H9 (cell line): Measurements from ENCODE around the gene TFAP2D. TPM values are rescaled to one million over a fixed set of nuclear protein-coding genes. Genes with fewer than 3 reads are reported as not detected.

Source experiments
- DNase-seq: peaks from one replicate; pipeline ENCODE4 v3.0.0-alpha.2; 2017
- H2AFZ ChIP-seq: one replicate; pipeline ENCODE4 v1.6.1; 2013; ENCODE audit warnings: mild to moderate bottlenecking, low read length, control low read depth, moderate library complexity
- H2AK5ac ChIP-seq: 2 replicates; pipeline ENCODE4 v1.6.1; 2013; ENCODE audit warnings: low read length, control low read depth, mixed read lengths; ENCODE audit not compliant: insufficient read length
- H2BK120ac ChIP-seq: one replicate; pipeline ENCODE4 v1.6.1; 2013; ENCODE audit warnings: low read depth, mild to moderate bottlenecking, low read length, control low read depth, inconsistent platforms; ENCODE audit not compliant: poor library complexity, severe bottlenecking
- H2BK12ac ChIP-seq: 2 replicates; pipeline ENCODE4 v1.6.1; 2013; ENCODE audit warnings: low read length, control low read depth, mixed read lengths, low read depth; ENCODE audit not compliant: insufficient read length
- H2BK15ac ChIP-seq: 2 replicates; pipeline ENCODE4 v1.6.1; 2013; ENCODE audit warnings: low read depth, low read length, control low read depth
- H2BK20ac ChIP-seq: one replicate; pipeline ENCODE4 v1.6.1; 2013; ENCODE audit warnings: low read depth, mild to moderate bottlenecking, low read length, control low read depth, inconsistent platforms; ENCODE audit not compliant: poor library complexity, severe bottlenecking
- H2BK5ac ChIP-seq: 2 replicates; pipeline ENCODE4 v1.6.1; 2013; ENCODE audit warnings: low read length, control low read depth, mixed read lengths; ENCODE audit not compliant: insufficient read length
- H3K14ac ChIP-seq: 2 replicates; pipeline ENCODE4 v1.6.1; 2013; ENCODE audit warnings: low read length, control low read depth; ENCODE audit not compliant: insufficient read depth
- H3K18ac ChIP-seq: 2 replicates; pipeline ENCODE4 v1.6.1; 2013; ENCODE audit warnings: low read depth, mild to moderate bottlenecking, mixed read lengths, low read length, control low read depth; ENCODE audit not compliant: insufficient read length
- H3K23ac ChIP-seq: 2 replicates; pipeline ENCODE4 v1.6.1; 2013; ENCODE audit warnings: low read length, control low read depth, mixed read lengths, low read depth; ENCODE audit not compliant: insufficient read length
- H3K23me2 ChIP-seq: 2 replicates; pipeline ENCODE4 v1.6.1; 2013; ENCODE audit warnings: low read depth, mild to moderate bottlenecking, mixed read lengths, low read length, control low read depth; ENCODE audit not compliant: insufficient read length, poor library complexity, severe bottlenecking
- H3K27ac ChIP-seq: 2 replicates; pipeline ENCODE4 v1.5.1; 2013; ENCODE audit warnings: low read length, control low read depth, mixed read lengths, low read depth; ENCODE audit not compliant: insufficient read length
- H3K27me3 ChIP-seq: 2 replicates; pipeline ENCODE4 v1.6.1; 2013; ENCODE audit warnings: low read length, control low read depth, inconsistent platforms; ENCODE audit not compliant: insufficient read depth
- H3K4ac ChIP-seq: 2 replicates; pipeline ENCODE4 v1.6.1; 2013; ENCODE audit warnings: low read depth, mild to moderate bottlenecking, control low read depth, inconsistent platforms, low read length, moderate library complexity
- H3K4me1 ChIP-seq: 2 replicates; pipeline ENCODE4 v1.6.1; 2013; ENCODE audit warnings: low read length, control low read depth, inconsistent platforms; ENCODE audit not compliant: insufficient read depth
- H3K4me2 ChIP-seq: 2 replicates; pipeline ENCODE4 v1.6.1; 2013; ENCODE audit warnings: low read length, control low read depth, mixed read lengths; ENCODE audit not compliant: insufficient read length, insufficient read depth
- H3K56ac ChIP-seq: 2 replicates; pipeline ENCODE4 v1.6.1; 2013; ENCODE audit warnings: low read depth, mild to moderate bottlenecking, mixed read lengths, low read length, control low read depth; ENCODE audit not compliant: insufficient read length
- H3K79me1 ChIP-seq: 2 replicates; pipeline ENCODE4 v1.6.1; 2013; ENCODE audit warnings: low read depth, mild to moderate bottlenecking, moderate library complexity, low read length, control low read depth, inconsistent platforms; ENCODE audit not compliant: insufficient read depth, poor library complexity, severe bottlenecking
- H3K79me2 ChIP-seq: 2 replicates; pipeline ENCODE4 v1.6.1; 2013; ENCODE audit warnings: low read length, control low read depth, inconsistent platforms; ENCODE audit not compliant: insufficient read depth
- H3K9ac ChIP-seq: 2 replicates; pipeline ENCODE4 v1.6.1; 2013; ENCODE audit warnings: low read length, control low read depth, mixed read lengths; ENCODE audit not compliant: insufficient read length; ENCODE audit errors: extremely low read depth
- H3K9me3 ChIP-seq: one replicate; pipeline ENCODE4 v1.6.1; 2013; ENCODE audit warnings: low read depth, low read length, inconsistent platforms; ENCODE audit not compliant: control insufficient read depth
- H3T11ph ChIP-seq: one replicate; pipeline ENCODE4 v1.6.1; 2013; ENCODE audit warnings: mild to moderate bottlenecking, low read length, control low read depth, inconsistent platforms
- H4K20me1 ChIP-seq: one replicate; pipeline ENCODE4 v1.6.1; 2013; ENCODE audit not compliant: control insufficient read depth, insufficient read length, insufficient read depth
- H4K5ac ChIP-seq: 2 replicates; pipeline ENCODE4 v1.6.1; 2013; ENCODE audit warnings: low read depth, mild to moderate bottlenecking, mixed read lengths, low read length, control low read depth; ENCODE audit not compliant: insufficient read length
- H4K8ac ChIP-seq: replicated peaks from 2 replicates; pipeline ENCODE4 v1.6.1; 2013; ENCODE audit warnings: low read length, control low read depth, mixed read lengths, low read depth; ENCODE audit not compliant: insufficient read length
- H4K91ac ChIP-seq: 2 replicates; pipeline ENCODE4 v1.6.1; 2013; ENCODE audit warnings: low read depth, mild to moderate bottlenecking, moderate library complexity, mixed read lengths, low read length, control low read depth; ENCODE audit not compliant: insufficient read length
- H3K27ac Mint-ChIP-seq, 3 experiments: 2 replicates in 2 of 3; 3 replicates in 1 of 3; pipeline ENCODE4 v1.8.0; 2020 to 2021; ENCODE audit warnings: mixed read lengths in 3 of 3, mild to moderate bottlenecking in 1 of 3, moderate library complexity in 1 of 3
- H3K27me3 Mint-ChIP-seq: 2 replicates; pipeline ENCODE4 v1.8.0; 2021; ENCODE audit warnings: low read depth, mild to moderate bottlenecking, moderate library complexity, mixed read lengths
- H3K36me3 Mint-ChIP-seq, 3 experiments: 2 replicates in 2 of 3; 3 replicates in 1 of 3; pipeline ENCODE4 v1.8.0; 2020 to 2021; ENCODE audit warnings: low read depth in 3 of 3, mixed read lengths in 3 of 3; ENCODE audit not compliant: insufficient read depth in 1 of 3
- H3K4me1 Mint-ChIP-seq, 2 experiments: 2 replicates each; pipeline ENCODE4 v1.8.0; 2020; ENCODE audit warnings: mixed read lengths in 2 of 2
- H3K4me3 Mint-ChIP-seq, 2 experiments: 2 replicates in 1 of 2; 3 replicates in 1 of 2; pipeline ENCODE4 v1.8.0; 2020 to 2021; ENCODE audit warnings: mild to moderate bottlenecking in 2 of 2, mixed read lengths in 2 of 2, moderate library complexity in 1 of 2
- H3K9me3 Mint-ChIP-seq, 2 experiments: 2 replicates in 1 of 2; 3 replicates in 1 of 2; pipeline ENCODE4 v1.8.0; 2020; ENCODE audit warnings: mild to moderate bottlenecking in 2 of 2, mixed read lengths in 2 of 2, moderate library complexity in 1 of 2
- WGBS: extraction: QIAGEN DNeasy Blood & Tissue Kit; methylation state at CpG from one replicate; pipeline ENCODE4 v1.1.7; 2013; ENCODE audit warnings: missing lambda C conversion rate, low lambda C conversion rate, mixed read lengths; ENCODE audit not compliant: insufficient read length; ENCODE audit errors: extremely low coverage; 5-methylcytosine and 5-hydroxymethylcytosine counted together
- total RNA-seq: library from RNA; stranded (reverse); gene quantifications from 2 replicates; pipeline ENCODE4 v1.2.1, GENCODE V29; 2021
- TF ChIP-seq, protein P1 (sequence below): fragments of 200-600 bp; sonication (generic); conservative IDR thresholded peaks from 3 replicates; pipeline ENCODE4 v1.8.0; 2021; ENCODE audit warnings: antibody characterized with exemption, mild to moderate bottlenecking

The TFAP2D gene
- total RNA-seq, 1 experiment from 2014 or later: not detected

DNA sequence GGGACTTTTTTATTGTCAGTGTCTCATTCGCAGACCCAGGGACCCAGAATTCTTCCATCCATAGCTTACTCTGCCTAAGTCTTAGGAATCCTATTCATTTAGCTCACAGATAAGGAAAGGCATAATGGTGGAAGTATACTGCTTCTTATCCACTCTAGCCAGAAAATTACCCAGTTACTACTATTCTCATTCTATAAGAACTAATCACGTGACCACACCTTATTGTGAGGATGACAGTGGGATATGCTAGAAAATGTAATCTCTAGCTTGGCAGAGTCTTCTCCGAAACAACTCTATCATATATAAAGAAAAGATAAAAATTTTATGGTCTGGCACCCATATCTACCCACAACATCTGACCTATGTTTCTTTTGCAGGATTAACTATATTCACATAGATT, 21.2 kb downstream of the TFAP2D start:
- H3K9me3 ChIP-seq: no peaks in the 10 kb centered on the region
- Mint-ChIP-seq H3K9me3 (no peaks in the 10 kb centered on the region; a peak in 1 of 5 replicates), H3K4me1 (peaks cover 8% of the 10 kb centered on the region in 2 experiments), H3K27ac (no peak overlapping the region), H3K4me3 (no peak overlapping the region), H3K27me3 (peaks cover 33% of the 10 kb centered on the region), H3K36me3 (no peaks in the 10 kb centered on the region)
- H3K23ac ChIP-seq: no peak overlapping the region
- peaks cover 2% of the 10 kb centered on the region; the same call in 1 of the 2 replicates for H3K4me1 ChIP-seq
- H2BK120ac ChIP-seq: no peak overlapping the region
- no peak overlapping the region for H3K4ac ChIP-seq
- H3K27ac ChIP-seq: no peak overlapping the region
- no peaks in the 10 kb centered on the region for H3K27me3 ChIP-seq
- H3K18ac ChIP-seq: no peak overlapping the region
- H2AFZ ChIP-seq: no peak overlapping the region
- H2BK20ac ChIP-seq: no peak overlapping the region
- H4K91ac ChIP-seq: no peak overlapping the region
- no peak overlapping the region for H4K5ac ChIP-seq
- H2BK5ac ChIP-seq: no peak overlapping the region
- WGBS: no CpG with 5 or more reads among the region's 3 CpGs
- no peak overlapping the region for H3K56ac ChIP-seq
- TF ChIP-seq, protein P1, sequence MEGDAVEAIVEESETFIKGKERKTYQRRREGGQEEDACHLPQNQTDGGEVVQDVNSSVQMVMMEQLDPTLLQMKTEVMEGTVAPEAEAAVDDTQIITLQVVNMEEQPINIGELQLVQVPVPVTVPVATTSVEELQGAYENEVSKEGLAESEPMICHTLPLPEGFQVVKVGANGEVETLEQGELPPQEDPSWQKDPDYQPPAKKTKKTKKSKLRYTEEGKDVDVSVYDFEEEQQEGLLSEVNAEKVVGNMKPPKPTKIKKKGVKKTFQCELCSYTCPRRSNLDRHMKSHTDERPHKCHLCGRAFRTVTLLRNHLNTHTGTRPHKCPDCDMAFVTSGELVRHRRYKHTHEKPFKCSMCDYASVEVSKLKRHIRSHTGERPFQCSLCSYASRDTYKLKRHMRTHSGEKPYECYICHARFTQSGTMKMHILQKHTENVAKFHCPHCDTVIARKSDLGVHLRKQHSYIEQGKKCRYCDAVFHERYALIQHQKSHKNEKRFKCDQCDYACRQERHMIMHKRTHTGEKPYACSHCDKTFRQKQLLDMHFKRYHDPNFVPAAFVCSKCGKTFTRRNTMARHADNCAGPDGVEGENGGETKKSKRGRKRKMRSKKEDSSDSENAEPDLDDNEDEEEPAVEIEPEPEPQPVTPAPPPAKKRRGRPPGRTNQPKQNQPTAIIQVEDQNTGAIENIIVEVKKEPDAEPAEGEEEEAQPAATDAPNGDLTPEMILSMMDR: no peak
- H2BK12ac ChIP-seq: no peak overlapping the region
- no peaks in the 10 kb centered on the region for H3K79me2 ChIP-seq
- H4K8ac ChIP-seq: no peak overlapping the region
- H2AK5ac ChIP-seq: no peak overlapping the region
- H2BK15ac ChIP-seq: no peak overlapping the region
- H3K4me2 ChIP-seq: no peak overlapping the region
- no peak overlapping the region for H3K14ac ChIP-seq
- no peaks in the 10 kb centered on the region for H3K23me2 ChIP-seq
- H4K20me1 ChIP-seq: no peaks in the 10 kb centered on the region
- DNase-seq: no peak
- no peak overlapping the region for H3T11ph ChIP-seq
- H3K79me1 ChIP-seq: no peaks in the 10 kb centered on the region
- H3K9ac ChIP-seq: no peak overlapping the region
